ENCODE results near the gene KBTBD12. TPM values are rescaled to one million over a fixed set of nuclear protein-coding genes. Genes with fewer than 3 reads are reported as not detected.

The KBTBD12 gene
- total and polyA plus RNA-seq, 2 donors (not counting 3 experiments of a cell fraction or from before 2014, with no cell fraction given): not detected

DNA sequence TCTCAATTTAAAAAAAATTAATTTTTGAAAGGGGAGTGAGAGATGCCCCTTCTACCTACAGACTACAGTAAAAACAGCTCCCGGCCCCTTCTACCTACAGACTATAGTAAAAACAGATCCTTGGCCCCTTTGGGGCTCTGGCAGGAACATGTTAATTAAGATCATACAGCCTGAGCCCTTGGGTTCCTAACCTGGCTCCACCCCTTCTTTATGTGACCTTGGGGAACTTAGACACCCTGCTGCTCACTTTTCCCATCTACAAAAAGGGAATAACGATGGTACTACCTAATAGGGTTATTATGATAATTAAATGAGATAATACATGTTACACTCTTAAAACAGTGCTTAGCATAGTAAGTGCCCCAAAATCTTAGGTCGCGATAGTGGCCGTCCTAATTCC lies 77.1 kb downstream of the KBTBD12 start:
- H2AFZ ChIP-seq (ENCODE audit: low read depth, low read length): no peak overlapping the region
- intact Hi-C loops (cut with micrococcal nuclease) (no loop called here), dilution Hi-C loops (cut with MboI; ENCODE audit: extremely low pct_ligation_motif_present, low sequenced_read_pairs) (no loop called here)
- no peak overlapping the region for H3K4me3 ChIP-seq (replicated peaks in 1 of 3; ENCODE audit: insufficient read depth in 1 of 3, low read depth in 1 of 3, low read length in 3 of 3)
- no peaks in the 10 kb centered on the region for H3K36me3 ChIP-seq (ENCODE audit: control insufficient read depth in 2 of 2, extremely low read depth in 1 of 2, insufficient read depth in 2 of 2, low read length in 2 of 2)
- no peak for DNase-seq (ENCODE audit: low read depth, low spot score)
- TF ChIP-seq FOS (IDR thresholded peaks at IDR 0.05; ENCODE audit: borderline replicate concordance, insufficient read depth, low read length) (no peak), MYC (IDR thresholded peaks at IDR 0.05; ENCODE audit: low read depth, low read length) (no peak), POLR2A (IDR thresholded peaks at IDR 0.05; ENCODE audit: low read depth, low read length) (no peak), GATA2 (IDR thresholded peaks at IDR 0.05; ENCODE audit: insufficient read depth, insufficient read length, low read depth, low read length) (no peak), POLR2AphosphoS5 (IDR thresholded peaks at IDR 0.05; ENCODE audit: insufficient read depth, low read depth, low read length) (no peak), EZH2 (IDR thresholded peaks at IDR 0.05; ENCODE audit: borderline replicate concordance, low read depth, low read length, severe bottlenecking) (no peak), JUN (IDR thresholded peaks at IDR 0.05; ENCODE audit: borderline replicate concordance, insufficient read depth, insufficient read length, low read depth) (no peak)
- TF ChIP-seq, protein P1, sequence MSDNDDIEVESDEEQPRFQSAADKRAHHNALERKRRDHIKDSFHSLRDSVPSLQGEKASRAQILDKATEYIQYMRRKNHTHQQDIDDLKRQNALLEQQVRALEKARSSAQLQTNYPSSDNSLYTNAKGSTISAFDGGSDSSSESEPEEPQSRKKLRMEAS (IDR thresholded peaks at IDR 0.05; ENCODE audit: insufficient read depth, insufficient read length): no peak
- TF ChIP-seq, protein P2, sequence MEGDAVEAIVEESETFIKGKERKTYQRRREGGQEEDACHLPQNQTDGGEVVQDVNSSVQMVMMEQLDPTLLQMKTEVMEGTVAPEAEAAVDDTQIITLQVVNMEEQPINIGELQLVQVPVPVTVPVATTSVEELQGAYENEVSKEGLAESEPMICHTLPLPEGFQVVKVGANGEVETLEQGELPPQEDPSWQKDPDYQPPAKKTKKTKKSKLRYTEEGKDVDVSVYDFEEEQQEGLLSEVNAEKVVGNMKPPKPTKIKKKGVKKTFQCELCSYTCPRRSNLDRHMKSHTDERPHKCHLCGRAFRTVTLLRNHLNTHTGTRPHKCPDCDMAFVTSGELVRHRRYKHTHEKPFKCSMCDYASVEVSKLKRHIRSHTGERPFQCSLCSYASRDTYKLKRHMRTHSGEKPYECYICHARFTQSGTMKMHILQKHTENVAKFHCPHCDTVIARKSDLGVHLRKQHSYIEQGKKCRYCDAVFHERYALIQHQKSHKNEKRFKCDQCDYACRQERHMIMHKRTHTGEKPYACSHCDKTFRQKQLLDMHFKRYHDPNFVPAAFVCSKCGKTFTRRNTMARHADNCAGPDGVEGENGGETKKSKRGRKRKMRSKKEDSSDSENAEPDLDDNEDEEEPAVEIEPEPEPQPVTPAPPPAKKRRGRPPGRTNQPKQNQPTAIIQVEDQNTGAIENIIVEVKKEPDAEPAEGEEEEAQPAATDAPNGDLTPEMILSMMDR (IDR thresholded peaks at IDR 0.05; ENCODE audit: extremely low read depth in 1 of 2, insufficient read depth in 1 of 2, low read depth in 1 of 2, low read length in 2 of 2): no peak
- no peaks in the 10 kb centered on the region for H3K79me2 ChIP-seq (ENCODE audit: control insufficient read depth, insufficient read depth, low read length)
- H3K27ac ChIP-seq (ENCODE audit: insufficient read depth, low read depth, low read length): no peak overlapping the region
- no peaks in the 10 kb centered on the region for H4K20me1 ChIP-seq (replicated peaks; ENCODE audit: control insufficient read depth, extremely low read depth, insufficient read depth, low read length)
- BruUV-seq (replicated peaks): no TSS peak
- ChIA-PET POLR2A (no interaction called here), CTCF (interaction anchor here (1.0 kb wide), 1 partner anchor 9 kb away, joined by 3 read pairs; no protein-coding TSS in a partner anchor)
- H3K27me3 ChIP-seq (ENCODE audit: control insufficient read depth in 2 of 2, insufficient read depth in 2 of 2, low read length in 2 of 2): peaks cover 0 to 1% of the 10 kb centered on the region in 2 experiments
- H3K9ac ChIP-seq (replicated peaks; ENCODE audit: extremely low read depth, insufficient read depth, low read length): no peak overlapping the region
- no peaks in the 10 kb centered on the region for H3K9me1 ChIP-seq (replicated peaks; ENCODE audit: control insufficient read depth, extremely low read depth, insufficient read depth, low read length)
- H3K4me2 ChIP-seq (ENCODE audit: insufficient read depth, low read length): no peak overlapping the region
- no peaks in the 10 kb centered on the region for H3K9me3 ChIP-seq (replicated peaks; ENCODE audit: control insufficient read depth, insufficient read depth, low read length)
- H3K4me1 ChIP-seq (ENCODE audit: control insufficient read depth, extremely low read depth, insufficient read depth, low read length): no peaks in the 10 kb centered on the region
- no peak for FAIRE-seq
